WTC11 (cell line): ENCODE measurements around the gene MADD.

Experiments used
- ATF6 ChIP-seq: sonication (generic); formaldehyde crosslinking; IDR thresholded peaks from 2 replicates; pipeline ENCODE4 v1.8.1; 2023; ENCODE audit warnings: mild to moderate bottlenecking, missing genetic modification reagents
- ELF4 ChIP-seq: sonication (generic); formaldehyde crosslinking; IDR thresholded peaks from 2 replicates; pipeline ENCODE4 v1.8.1; 2022; ENCODE audit warnings: low read depth, mild to moderate bottlenecking, moderate library complexity, missing genetic modification reagents
- FOXJ3 ChIP-seq: sonication (generic); formaldehyde crosslinking; IDR thresholded peaks from 2 replicates; pipeline ENCODE4 v1.9.0; 2021; ENCODE audit warnings: missing genetic modification reagents, mild to moderate bottlenecking, borderline replicate concordance
- STAT6 ChIP-seq: sonication (generic); formaldehyde crosslinking; conservative IDR thresholded peaks from 2 replicates; pipeline ENCODE4 v1.8.1; 2023; ENCODE audit warnings: mild to moderate bottlenecking, low read depth, missing genetic modification reagents, moderate library complexity
- TCF7 ChIP-seq: sonication (generic); formaldehyde crosslinking; IDR thresholded peaks from 2 replicates; pipeline ENCODE4 v1.8.0; 2022; ENCODE audit warnings: mild to moderate bottlenecking, low read depth, missing genetic modification reagents, moderate library complexity
- TP53 ChIP-seq: sonication (generic); formaldehyde crosslinking; IDR thresholded peaks from 2 replicates; pipeline ENCODE4 v1.8.1; 2023; ENCODE audit warnings: mild to moderate bottlenecking, missing genetic modification reagents
- USF1 ChIP-seq: sonication (generic); formaldehyde crosslinking; IDR thresholded peaks from 2 replicates; pipeline ENCODE4 v1.8.0; 2022; ENCODE audit warnings: mild to moderate bottlenecking, missing genetic modification reagents
- ZNF263 ChIP-seq: sonication (generic); formaldehyde crosslinking; IDR thresholded peaks from 2 replicates; pipeline ENCODE4 v1.8.1; 2022; ENCODE audit warnings: low read depth, mild to moderate bottlenecking, moderate library complexity, missing genetic modification reagents
- TF ChIP-seq, protein P1 (sequence below): sonication (generic); formaldehyde crosslinking; IDR thresholded peaks from 2 replicates; pipeline ENCODE4 v1.8.1; 2022; ENCODE audit warnings: low read depth, missing genetic modification reagents, borderline replicate concordance
- TF ChIP-seq, protein P2 (sequence below): fragments of 200-600 bp; IDR thresholded peaks from 2 replicates; pipeline ENCODE4 v1.8.0; 2022; ENCODE audit warnings: antibody characterized with exemption
- TF ChIP-seq, protein P3 (sequence below): fragments of 250-450 bp; sonication (Bioruptor Pico); IDR thresholded peaks from 2 replicates; pipeline ENCODE4 v1.9.0; 2021; ENCODE audit warnings: moderate library complexity, mild to moderate bottlenecking, inconsistent platforms, borderline replicate concordance

- TF ChIP-seq, protein P1, sequence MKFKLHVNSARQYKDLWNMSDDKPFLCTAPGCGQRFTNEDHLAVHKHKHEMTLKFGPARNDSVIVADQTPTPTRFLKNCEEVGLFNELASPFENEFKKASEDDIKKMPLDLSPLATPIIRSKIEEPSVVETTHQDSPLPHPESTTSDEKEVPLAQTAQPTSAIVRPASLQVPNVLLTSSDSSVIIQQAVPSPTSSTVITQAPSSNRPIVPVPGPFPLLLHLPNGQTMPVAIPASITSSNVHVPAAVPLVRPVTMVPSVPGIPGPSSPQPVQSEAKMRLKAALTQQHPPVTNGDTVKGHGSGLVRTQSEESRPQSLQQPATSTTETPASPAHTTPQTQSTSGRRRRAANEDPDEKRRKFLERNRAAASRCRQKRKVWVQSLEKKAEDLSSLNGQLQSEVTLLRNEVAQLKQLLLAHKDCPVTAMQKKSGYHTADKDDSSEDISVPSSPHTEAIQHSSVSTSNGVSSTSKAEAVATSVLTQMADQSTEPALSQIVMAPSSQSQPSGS (CRISPR knock-in tag): no peak
- TF ChIP-seq, protein P2, sequence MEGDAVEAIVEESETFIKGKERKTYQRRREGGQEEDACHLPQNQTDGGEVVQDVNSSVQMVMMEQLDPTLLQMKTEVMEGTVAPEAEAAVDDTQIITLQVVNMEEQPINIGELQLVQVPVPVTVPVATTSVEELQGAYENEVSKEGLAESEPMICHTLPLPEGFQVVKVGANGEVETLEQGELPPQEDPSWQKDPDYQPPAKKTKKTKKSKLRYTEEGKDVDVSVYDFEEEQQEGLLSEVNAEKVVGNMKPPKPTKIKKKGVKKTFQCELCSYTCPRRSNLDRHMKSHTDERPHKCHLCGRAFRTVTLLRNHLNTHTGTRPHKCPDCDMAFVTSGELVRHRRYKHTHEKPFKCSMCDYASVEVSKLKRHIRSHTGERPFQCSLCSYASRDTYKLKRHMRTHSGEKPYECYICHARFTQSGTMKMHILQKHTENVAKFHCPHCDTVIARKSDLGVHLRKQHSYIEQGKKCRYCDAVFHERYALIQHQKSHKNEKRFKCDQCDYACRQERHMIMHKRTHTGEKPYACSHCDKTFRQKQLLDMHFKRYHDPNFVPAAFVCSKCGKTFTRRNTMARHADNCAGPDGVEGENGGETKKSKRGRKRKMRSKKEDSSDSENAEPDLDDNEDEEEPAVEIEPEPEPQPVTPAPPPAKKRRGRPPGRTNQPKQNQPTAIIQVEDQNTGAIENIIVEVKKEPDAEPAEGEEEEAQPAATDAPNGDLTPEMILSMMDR: no peak
- TF ChIP-seq USF1 (no peak), FOXJ3 (CRISPR knock-in tag) (no peak), ELF4 (no peak), ATF6 (CRISPR knock-in tag) (no peak), TCF7 (CRISPR knock-in tag) (no peak), ZNF263 (no peak), TP53 (CRISPR knock-in tag) (no peak), STAT6 (CRISPR knock-in tag) (no peak)
- TF ChIP-seq, protein P3, sequence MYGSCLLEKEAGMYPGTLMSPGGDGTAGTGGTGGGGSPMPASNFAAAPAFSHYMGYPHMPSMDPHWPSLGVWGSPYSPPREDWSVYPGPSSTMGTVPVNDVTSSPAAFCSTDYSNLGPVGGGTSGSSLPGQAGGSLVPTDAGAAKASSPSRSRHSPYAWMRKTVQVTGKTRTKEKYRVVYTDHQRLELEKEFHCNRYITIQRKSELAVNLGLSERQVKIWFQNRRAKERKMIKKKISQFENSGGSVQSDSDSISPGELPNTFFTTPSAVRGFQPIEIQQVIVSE: no peak
Measured at GRCh38 chr11:47376107-47376524, 106.2 kb downstream of the MADD start.
